ENCODE results near the gene TENM3. TPM values are rescaled to one million over a fixed set of nuclear protein-coding genes. Genes with fewer than 3 reads are reported as not detected.

The TENM3 gene
- total and polyA plus RNA-seq, 2 of the 8 experiments (the other 6 are each of a cell fraction or from before 2014, with no cell fraction given) = 36.9 to 69.3 TPM

- TF ChIP-seq CTBP2 (IDR thresholded peaks at IDR 0.05; ENCODE audit: borderline replicate concordance, insufficient read depth, insufficient read length, low read length) (no peak), TBP (IDR thresholded peaks at IDR 0.05; ENCODE audit: low read depth, low read length) (no peak), TAF1 (IDR thresholded peaks at IDR 0.05; ENCODE audit: low read depth, low read length) (no peak)
Measured at GRCh38 chr4:182684796-182685195, 441.6 kb downstream of the TENM3 start (continued).
